Central memory CD8-positive, alpha-beta T cell (primary cell): Measurements from ENCODE around the gene EPB41.
"Not testable (repeated sequence)": the region's sequence is repeated elsewhere in the genome, so short reads cannot be mapped to it uniquely, and the experiment has no call there.

ENCODE experiments used
- ATAC-seq: fragments of 150-1000 bp; cut with Tn5 transposase; replicated peaks from 2 replicates; pipeline ENCODE4 v1.10.0; 2022; ENCODE audit warnings: mild to moderate bottlenecking, moderate FRiP score, moderate number of reproducible peaks; ENCODE audit not compliant: poor library complexity, severe bottlenecking; ENCODE audit errors: extremely low read depth
- DNase-seq, 2 donors: peaks; one replicate each; pipeline ENCODE4 v3.0.0; 2021; ENCODE audit warnings: low spot score in 2 of 2
- H3K27ac Mint-ChIP-seq: one replicate; pipeline ENCODE4 v1.8.0; 2022; ENCODE audit warnings: low read depth, mild to moderate bottlenecking, moderate library complexity, mixed read lengths
- H3K27me3 Mint-ChIP-seq: one replicate; pipeline ENCODE4 v1.8.0; 2022; ENCODE audit warnings: mixed read lengths
- H3K36me3 Mint-ChIP-seq: one replicate; pipeline ENCODE4 v1.8.0; 2022; ENCODE audit warnings: mild to moderate bottlenecking, moderate library complexity, mixed read lengths; ENCODE audit not compliant: insufficient read depth
- H3K4me1 Mint-ChIP-seq: one replicate; pipeline ENCODE4 v1.8.0; 2022; ENCODE audit warnings: mixed read lengths
- H3K4me3 Mint-ChIP-seq: one replicate; pipeline ENCODE4 v1.8.0; 2022; ENCODE audit warnings: mild to moderate bottlenecking, moderate library complexity, mixed read lengths
- H3K9me3 Mint-ChIP-seq: one replicate; pipeline ENCODE4 v1.8.0; 2022; ENCODE audit warnings: mixed read lengths

Gene EPB41

DNA sequence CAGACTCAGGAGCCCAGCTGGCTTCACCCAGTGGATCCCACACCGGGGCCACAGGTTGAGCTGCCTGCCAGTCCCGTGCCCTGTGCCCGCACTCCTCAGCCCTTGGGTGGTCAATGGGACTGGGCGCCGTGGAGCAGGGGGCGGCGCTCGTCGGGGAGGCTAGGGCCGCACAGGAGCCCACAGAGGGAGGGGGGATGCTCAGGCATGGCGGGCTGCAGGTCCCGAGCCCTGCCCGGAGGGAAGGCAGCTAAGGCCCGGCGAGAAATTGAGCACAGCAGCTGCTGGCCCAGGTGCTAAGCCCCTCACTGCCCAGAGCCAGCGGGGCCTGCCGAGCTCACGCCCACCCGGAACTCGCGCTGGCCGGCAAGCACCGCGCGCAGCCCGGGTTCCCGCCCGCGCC is 216.7 kb downstream of the EPB41 start:
- not testable (repeated sequence) for H3K4me3 Mint-ChIP-seq

DNA sequence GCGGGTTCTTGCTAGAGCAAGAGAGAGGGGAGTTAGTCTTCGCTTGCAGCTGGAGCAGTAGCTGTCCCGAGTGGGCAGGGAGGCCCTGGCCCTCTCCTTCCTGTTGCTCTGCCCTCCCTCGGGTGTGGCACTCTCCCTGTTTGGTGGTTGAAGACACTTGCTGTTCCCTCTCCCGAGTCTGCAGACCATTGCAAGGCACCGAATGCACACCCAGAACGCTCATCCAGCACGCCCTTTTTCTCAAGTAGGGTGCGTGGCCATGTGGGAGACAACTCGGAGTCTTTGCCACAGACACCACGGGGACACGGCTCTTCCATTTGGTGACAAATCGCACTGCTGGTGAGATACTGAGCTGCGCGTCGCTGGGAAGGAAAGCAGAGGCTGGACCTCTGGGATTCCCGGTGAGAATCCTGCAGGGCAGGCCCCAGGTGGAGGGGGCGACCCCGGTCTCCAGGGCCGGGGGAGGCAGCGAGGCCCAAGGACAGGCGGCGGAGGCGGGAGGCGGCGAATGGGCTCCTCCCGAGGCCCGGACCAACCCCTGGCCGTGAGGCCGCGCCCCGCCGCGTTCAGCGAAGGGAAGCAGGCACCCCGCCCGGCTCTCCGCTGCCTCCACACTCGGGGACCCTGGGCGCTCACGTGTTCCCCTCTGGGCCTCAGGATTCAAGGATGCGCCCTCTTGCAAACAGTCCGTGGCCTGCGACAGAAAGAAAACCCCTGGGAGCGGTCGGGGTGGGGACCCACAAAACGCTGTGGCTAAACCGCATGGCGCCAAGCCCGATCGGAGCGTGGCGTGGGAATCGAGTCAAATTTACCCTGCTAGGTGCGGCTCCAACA is 219.7 kb downstream of the EPB41 start:
- H3K4me3 Mint-ChIP-seq: no peak overlapping the region
- no peak for DNase-seq
- ATAC-seq: no peak

More for the DNA sequence above, 216.7 kb downstream of the EPB41 start:
- ATAC-seq, H3K4me1 Mint-ChIP-seq, H3K36me3 Mint-ChIP-seq, H3K9me3 Mint-ChIP-seq, H3K27ac Mint-ChIP-seq, DNase-seq: not testable (repeated sequence)
- peaks cover 26% of the 10 kb centered on the region for H3K27me3 Mint-ChIP-seq

DNA sequence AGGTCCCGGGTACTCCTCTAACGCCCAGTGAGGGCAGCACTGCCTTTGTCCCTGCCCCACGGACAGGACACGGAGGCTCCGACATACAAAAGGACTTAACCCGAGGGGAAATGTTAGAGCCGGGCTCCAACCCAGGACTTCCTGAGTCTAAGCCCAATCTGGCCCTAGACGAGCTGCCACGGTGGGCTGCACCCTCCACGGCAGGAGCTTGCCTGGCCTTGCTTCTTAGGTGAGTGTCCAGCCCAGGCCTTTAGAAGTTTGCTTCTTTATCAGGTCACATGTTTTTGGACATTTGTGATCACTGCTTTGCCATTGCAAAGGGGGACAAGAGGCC is 220.3 kb downstream of the EPB41 start:
- H3K9me3 Mint-ChIP-seq: no peaks in the 10 kb centered on the region
- H3K27me3 Mint-ChIP-seq: peaks cover 20% of the 10 kb centered on the region
- H3K4me3 Mint-ChIP-seq: no peak overlapping the region
- ATAC-seq (no peak), DNase-seq (no peak)
- peaks cover 2% of the 10 kb centered on the region for H3K36me3 Mint-ChIP-seq
- H3K27ac Mint-ChIP-seq: no peak overlapping the region
- H3K4me1 Mint-ChIP-seq: no peaks in the 10 kb centered on the region

More for the DNA sequence above, 219.7 kb downstream of the EPB41 start:
- Mint-ChIP-seq H3K4me1 (no peaks in the 10 kb centered on the region), H3K27ac (no peak overlapping the region), H3K36me3 (peaks cover 2% of the 10 kb centered on the region), H3K27me3 (peaks cover 23% of the 10 kb centered on the region), H3K9me3 (no peaks in the 10 kb centered on the region)

DNA sequence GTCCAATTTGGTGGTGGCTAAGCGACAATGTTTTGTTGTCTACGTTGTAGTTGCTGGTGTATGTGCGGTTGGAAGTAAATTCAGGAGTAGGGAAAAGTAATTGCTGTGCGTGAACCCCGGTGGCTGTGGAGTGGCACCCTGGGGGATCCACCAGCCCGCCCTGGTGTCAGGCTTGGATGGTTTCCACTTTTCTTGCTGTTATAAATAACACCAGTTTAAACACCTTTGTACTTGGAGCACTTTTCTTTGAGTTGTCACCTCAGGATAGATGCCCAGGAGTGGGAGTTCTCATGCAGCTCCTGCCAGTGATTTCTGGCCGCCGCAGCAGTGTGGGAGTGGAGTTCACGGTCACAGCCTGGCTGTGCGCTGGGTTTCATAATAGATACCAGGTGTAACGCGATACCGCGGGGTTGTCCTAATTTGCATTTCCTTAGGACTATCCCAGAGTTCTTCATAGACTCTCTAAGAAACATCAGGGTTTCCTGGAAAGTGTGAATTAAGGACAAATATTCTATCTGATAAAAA is 222.1 kb downstream of the EPB41 start:
- no peak for DNase-seq

DNA sequence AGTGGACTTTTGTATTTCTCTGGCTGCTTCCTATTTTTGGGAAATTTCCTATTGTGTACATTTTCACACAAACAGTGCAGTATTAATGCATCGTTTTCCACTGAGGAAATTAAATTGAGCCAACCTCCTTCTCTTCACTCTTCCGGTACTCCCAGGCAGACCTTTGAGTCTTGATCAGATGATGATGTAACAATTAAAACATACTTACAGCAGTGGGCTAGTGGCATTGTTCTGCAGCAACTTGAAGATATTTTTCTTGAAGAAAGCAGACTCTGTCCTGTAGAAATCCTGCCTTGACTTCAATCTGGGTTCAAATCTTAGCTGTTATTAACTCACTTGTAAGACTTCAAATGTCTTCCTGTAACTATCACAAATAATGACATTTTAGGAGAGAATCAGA is 228.3 kb downstream of the EPB41 start:
- H3K4me3 Mint-ChIP-seq: no peak overlapping the region
- ATAC-seq (no peak), DNase-seq (no peak)
- no peak overlapping the region for H3K27ac Mint-ChIP-seq
- H3K27me3 Mint-ChIP-seq: no peaks in the 10 kb centered on the region
- no peaks in the 10 kb centered on the region for H3K4me1 Mint-ChIP-seq
- H3K9me3 Mint-ChIP-seq: no peaks in the 10 kb centered on the region
- H3K36me3 Mint-ChIP-seq: peaks cover 23% of the 10 kb centered on the region

More for the DNA sequence above, 222.1 kb downstream of the EPB41 start:
- Mint-ChIP-seq H3K4me1 (no peaks in the 10 kb centered on the region), H3K9me3 (no peaks in the 10 kb centered on the region), H3K27ac (no peak overlapping the region), H3K4me3 (no peak overlapping the region), H3K27me3 (peaks cover 12% of the 10 kb centered on the region), H3K36me3 (peaks cover 2% of the 10 kb centered on the region)
- no peak for ATAC-seq

DNA sequence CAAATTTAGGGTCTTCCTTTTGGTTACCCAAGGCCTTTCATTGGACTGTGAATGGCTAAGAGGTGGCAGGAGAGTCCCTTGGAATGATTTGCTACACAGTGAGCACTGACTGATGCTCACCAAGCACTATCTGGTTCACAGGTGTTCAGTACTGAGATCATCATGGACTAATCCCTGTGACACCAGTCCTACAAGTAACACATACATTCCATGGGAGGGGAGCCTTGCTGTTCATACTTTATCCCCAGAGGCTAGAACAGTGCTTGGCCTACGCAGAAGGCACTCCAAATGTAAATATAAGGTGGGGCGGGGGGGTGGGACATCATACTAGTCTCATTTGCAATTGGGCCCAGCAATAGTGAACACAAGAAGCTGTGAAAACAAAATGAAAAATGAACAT is 229.8 kb downstream of the EPB41 start:
- H3K9me3 Mint-ChIP-seq: no peaks in the 10 kb centered on the region
- peaks cover 7% of the 10 kb centered on the region for H3K4me1 Mint-ChIP-seq
- H3K27ac Mint-ChIP-seq: no peak overlapping the region
- no peak for DNase-seq
- no peak for ATAC-seq
- no peaks in the 10 kb centered on the region for H3K27me3 Mint-ChIP-seq
- H3K4me3 Mint-ChIP-seq: no peak overlapping the region
- peaks cover 38% of the 10 kb centered on the region for H3K36me3 Mint-ChIP-seq

DNA sequence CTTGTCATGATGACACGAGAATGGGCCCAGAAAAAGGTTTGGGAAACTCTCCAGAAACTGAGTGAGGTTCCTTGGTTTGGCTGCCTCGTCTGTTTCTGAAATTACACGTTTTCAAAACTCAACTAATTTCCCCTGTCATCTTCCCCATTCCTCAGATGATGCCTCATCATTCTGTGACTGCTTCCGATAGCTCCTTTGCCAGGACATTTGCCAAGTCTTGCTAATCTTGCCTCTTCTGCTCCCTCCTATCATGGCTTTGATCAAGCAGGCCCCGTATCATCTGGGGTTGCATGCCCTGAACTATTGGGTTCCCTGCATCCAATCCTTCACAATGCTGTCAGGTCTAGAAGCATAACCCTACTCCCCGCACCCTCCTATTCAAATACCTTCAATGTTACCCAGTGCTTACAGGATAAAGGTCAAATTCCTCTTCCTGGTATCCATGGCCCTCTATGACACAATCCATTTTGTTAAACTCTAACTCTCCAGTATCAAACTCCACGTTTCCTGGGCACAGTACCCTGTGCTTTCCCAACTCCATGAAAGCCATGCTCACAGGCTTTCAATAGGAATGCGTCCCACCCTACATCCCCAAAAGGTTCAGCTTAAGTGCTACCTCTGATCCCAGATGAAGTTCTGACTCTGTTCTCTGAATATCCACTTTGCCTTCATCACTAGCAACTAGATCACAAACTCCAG is 231.5 kb downstream of the EPB41 start:
- Mint-ChIP-seq H3K27ac (no peak overlapping the region), H3K27me3 (no peaks in the 10 kb centered on the region), H3K36me3 (peaks cover 54% of the 10 kb centered on the region), H3K4me1 (peaks cover 12% of the 10 kb centered on the region), H3K9me3 (no peaks in the 10 kb centered on the region), H3K4me3 (no peak overlapping the region)
- ATAC-seq: no peak
- DNase-seq: no peak

DNA sequence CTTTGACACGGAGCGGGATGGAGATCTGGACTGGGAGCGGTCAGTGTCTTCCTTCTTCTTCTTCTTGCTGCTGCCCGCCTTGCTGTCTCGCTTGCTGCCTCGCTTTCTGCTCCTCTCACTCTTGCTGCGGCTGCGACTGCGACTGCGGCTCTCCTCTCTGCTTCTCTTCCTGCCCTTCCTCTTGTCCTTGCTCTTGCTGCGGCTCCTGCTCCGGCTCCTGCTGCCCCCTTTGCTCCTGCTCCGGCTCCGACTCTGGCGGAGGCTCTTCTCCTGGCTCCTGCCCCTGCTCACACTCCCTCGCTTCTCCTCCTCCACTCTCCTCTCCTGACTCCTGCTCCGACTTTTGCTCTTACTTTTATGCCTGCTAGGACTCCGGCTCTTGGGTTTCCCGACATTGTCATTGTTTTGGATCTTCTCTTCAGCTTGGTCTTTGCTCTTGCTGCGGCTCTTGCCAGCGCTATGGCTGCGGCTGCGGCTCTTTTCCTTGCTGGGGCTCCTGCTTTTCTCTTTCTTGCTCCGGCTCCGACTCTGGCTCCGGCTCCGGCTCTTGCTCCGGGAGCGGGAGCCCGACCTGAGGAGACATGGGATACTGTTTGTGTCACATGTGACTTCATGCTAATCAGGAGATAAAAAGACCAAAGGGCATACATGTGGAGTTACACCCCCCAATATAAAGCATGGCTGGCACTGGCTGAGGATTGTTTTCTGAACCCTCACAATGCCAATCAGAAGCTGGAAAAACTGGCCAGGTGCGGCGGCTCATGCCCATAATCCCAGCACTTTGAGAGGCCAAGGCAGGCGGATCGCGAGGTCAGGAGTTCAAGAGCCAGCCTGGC is 234.5 kb downstream of the EPB41 start:
- H3K9me3 Mint-ChIP-seq: no peaks in the 10 kb centered on the region
- H3K27ac Mint-ChIP-seq: peak overlapping the region; percentile 62
- no peaks in the 10 kb centered on the region for H3K27me3 Mint-ChIP-seq

DNA sequence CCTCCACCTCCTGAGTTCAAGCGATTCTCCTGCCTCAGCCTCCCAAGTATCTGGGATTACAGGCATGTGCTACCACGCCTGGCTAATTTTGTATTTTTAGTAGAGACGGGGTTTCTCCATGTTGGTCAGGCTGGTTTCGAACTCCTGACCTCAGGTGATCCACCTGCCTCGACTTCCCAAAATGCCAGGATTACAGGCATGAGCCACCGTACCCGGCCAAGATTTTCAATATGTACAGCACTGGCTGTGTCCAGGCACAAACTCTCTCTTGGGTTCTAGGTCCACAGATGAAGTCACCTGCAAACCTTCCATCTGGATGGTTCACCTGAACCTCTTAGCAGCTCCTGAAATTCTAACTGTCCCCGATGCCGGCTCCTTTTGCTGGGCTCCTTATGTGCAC is 236.0 kb downstream of the EPB41 start:
- H3K27ac Mint-ChIP-seq, H3K4me3 Mint-ChIP-seq, H3K27me3 Mint-ChIP-seq, H3K9me3 Mint-ChIP-seq, DNase-seq, ATAC-seq: not testable (repeated sequence)
- peaks cover 94% of the 10 kb centered on the region for H3K36me3 Mint-ChIP-seq
- H3K4me1 Mint-ChIP-seq: peaks cover 27% of the 10 kb centered on the region

More for the DNA sequence above, 234.5 kb downstream of the EPB41 start:
- Mint-ChIP-seq H3K4me3 (no peak overlapping the region), H3K4me1 (peaks cover 27% of the 10 kb centered on the region), H3K36me3 (peaks cover 83% of the 10 kb centered on the region)
- no peak for DNase-seq
- ATAC-seq: no peak

DNA sequence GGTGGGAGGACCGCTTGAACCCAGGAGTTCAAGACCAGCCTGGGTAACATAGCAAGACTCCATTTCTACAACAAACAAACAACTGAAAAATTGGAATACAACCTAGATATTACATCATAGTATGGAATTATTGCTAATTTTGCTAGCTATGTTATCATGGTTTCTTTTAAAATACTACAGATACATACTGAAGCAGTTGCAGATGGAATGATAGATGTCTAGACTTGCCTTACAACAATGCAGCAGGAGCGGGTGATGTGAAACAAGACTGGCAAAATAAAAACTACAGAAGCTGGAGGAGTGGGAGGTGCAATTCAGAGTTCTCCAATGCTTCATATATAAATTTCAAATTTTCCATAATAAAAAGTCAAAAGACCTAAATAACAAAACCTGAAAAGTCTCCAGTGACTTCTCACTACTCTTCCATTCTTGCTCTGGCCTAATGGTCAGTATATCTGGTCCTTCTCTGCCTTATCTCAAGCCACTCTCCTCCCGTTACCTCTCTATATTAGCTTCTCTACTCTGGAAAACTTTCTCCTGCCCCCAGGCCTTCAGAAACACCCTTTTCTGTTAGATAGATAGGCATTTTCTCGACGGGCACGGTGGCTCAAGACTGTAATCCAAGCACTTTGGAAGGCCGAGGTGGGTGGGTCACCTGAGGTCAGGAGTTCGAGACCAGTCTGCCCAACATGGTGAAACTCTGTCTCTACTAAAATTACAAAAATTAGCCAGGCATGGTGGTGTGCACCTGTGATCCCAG is 237.9 kb downstream of the EPB41 start:
- H3K27me3 Mint-ChIP-seq: no peaks in the 10 kb centered on the region
- H3K4me3 Mint-ChIP-seq: no peak overlapping the region

DNA sequence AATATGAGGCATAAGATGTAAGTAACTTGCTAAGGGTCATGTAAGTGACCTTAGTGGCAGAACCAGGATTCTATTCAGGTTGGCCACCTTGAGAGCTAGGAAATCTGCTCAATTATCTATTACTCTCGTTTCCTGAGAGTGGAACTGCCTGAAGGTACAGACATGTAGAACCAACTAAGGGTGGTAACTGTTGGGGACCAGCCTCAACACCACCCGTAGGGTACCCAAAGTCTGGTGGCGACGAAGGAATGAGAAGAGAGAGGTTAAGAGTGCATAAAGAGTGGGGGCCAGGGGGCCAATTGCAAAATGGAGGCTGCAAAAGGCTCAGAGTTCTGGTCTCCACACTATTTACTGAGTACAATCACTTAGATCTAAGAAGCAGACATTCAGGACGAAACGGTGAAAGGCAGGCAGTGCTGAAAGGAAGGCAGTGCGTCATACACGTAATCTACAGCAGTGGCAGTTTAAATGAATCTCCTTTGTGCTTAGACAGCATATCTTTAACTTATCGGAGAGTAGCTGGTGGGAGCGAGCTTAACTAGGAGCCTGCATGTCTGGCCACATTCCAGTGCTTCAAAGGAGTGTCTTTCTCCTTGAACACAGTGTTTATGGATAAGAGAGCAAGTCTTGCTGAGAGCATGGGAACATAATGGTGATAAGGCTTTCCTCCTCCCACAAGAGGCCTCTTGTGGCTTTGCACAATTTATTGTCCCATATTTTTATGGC is 242.3 kb downstream of the EPB41 start:
- H3K9me3 Mint-ChIP-seq: no peaks in the 10 kb centered on the region
- peaks cover 9% of the 10 kb centered on the region for H3K4me1 Mint-ChIP-seq
- ATAC-seq (no peak), DNase-seq (no peak)
- peaks cover 76% of the 10 kb centered on the region for H3K36me3 Mint-ChIP-seq
- H3K4me3 Mint-ChIP-seq: no peak overlapping the region
- no peak overlapping the region for H3K27ac Mint-ChIP-seq
- no peaks in the 10 kb centered on the region for H3K27me3 Mint-ChIP-seq

More for the DNA sequence above, 237.9 kb downstream of the EPB41 start:
- H3K36me3 Mint-ChIP-seq: peaks cover 92% of the 10 kb centered on the region
- peaks cover 27% of the 10 kb centered on the region for H3K4me1 Mint-ChIP-seq
- ATAC-seq (no peak), DNase-seq (no peak)
- H3K27ac Mint-ChIP-seq: no peak overlapping the region
- no peaks in the 10 kb centered on the region for H3K9me3 Mint-ChIP-seq
